Hypothalamus (tissue), 51 donors: Measurements from ENCODE around the gene CSN1S1.

ENCODE experiments used
- DNase-seq, 51 donors: peaks; one replicate each; lab custom pipeline; 2025; lab: John Stamatoyannopoulos, UW

CSN1S1 gene

GRCh38 chr4:69986663-69987062, 55.8 kb downstream of the CSN1S1 start:
- DNase-seq = no peak

GRCh38 chr4:69991016-69991415, 60.1 kb downstream of the CSN1S1 start:
- no peak for DNase-seq

- no peak for DNase-seq
Measured at GRCh38 chr4:69994782-69995181, 63.9 kb downstream of the CSN1S1 start.

- no peak for DNase-seq
Measured at GRCh38 chr4:69995526-69996016, 64.7 kb downstream of the CSN1S1 start, which contains the start of gene STATH. TSS of gene STATH (plus strand) at chr4:69995966. CDS start at chr4:69998438, 2,472 bp downstream.
